Measurements from ENCODE around the gene ACTN2. TPM values are rescaled to one million over a fixed set of nuclear protein-coding genes. Genes with fewer than 3 reads are reported as not detected.

The ACTN2 gene
- total RNA-seq, 1 experiment from 2014 or later = 0.49 TPM

DNA sequence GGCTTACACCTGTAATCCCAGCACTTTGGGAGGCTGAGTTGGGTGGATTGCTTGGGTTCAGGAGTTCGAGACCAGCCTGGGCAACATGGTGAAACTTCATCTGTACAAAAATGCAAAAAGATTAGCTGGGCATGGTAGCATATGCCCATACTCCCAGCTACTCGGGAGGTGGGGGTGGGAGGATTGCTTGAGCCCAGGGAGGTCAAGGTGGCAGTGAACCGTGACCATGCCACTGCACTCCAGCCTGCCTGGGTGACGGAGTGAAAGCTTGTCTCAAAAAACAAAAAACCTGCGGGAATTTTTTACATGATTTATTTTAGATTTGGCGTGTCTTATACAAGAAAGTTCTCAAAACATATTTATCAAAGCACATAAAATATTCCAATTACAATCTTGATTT is 81.0 kb downstream of the ACTN2 start:
- H3K27ac ChIP-seq (ENCODE audit: low read length) = no peak overlapping the region
- no TSS peak for BruUV-seq (replicated peaks)
- ChIA-PET POLR2A (no interaction called here), CTCF (no interaction called here)
- in situ Hi-C loops (cut with HindIII; ENCODE audit: low pct_unique_long_range_greater_than_20kb, low sequenced_read_pairs) = no loop called here
- no peak for DNase-seq (ENCODE audit: low read depth, low spot score)
- H3K36me3 ChIP-seq (ENCODE audit: control insufficient read depth, insufficient read depth, low read length) = no peaks in the 10 kb centered on the region
- no peaks in the 10 kb centered on the region for H3K27me3 ChIP-seq (ENCODE audit: control insufficient read depth, insufficient read depth, low read length)
- no peaks in the 10 kb centered on the region; the same call in 1 of the 2 replicates for H3K4me1 ChIP-seq (ENCODE audit: control insufficient read depth, insufficient read depth, low read length)
- intact Hi-C loops (cut with micrococcal nuclease; ENCODE audit: unreplicated experiment) = loop anchor here (10.0 kb wide), 1 partner anchor 798 kb away; no protein-coding TSS in a partner anchor
- no peak overlapping the region for H3K4me3 ChIP-seq (ENCODE audit: low read depth in 2 of 2, low read length in 2 of 2)
- TF ChIP-seq, protein P1, sequence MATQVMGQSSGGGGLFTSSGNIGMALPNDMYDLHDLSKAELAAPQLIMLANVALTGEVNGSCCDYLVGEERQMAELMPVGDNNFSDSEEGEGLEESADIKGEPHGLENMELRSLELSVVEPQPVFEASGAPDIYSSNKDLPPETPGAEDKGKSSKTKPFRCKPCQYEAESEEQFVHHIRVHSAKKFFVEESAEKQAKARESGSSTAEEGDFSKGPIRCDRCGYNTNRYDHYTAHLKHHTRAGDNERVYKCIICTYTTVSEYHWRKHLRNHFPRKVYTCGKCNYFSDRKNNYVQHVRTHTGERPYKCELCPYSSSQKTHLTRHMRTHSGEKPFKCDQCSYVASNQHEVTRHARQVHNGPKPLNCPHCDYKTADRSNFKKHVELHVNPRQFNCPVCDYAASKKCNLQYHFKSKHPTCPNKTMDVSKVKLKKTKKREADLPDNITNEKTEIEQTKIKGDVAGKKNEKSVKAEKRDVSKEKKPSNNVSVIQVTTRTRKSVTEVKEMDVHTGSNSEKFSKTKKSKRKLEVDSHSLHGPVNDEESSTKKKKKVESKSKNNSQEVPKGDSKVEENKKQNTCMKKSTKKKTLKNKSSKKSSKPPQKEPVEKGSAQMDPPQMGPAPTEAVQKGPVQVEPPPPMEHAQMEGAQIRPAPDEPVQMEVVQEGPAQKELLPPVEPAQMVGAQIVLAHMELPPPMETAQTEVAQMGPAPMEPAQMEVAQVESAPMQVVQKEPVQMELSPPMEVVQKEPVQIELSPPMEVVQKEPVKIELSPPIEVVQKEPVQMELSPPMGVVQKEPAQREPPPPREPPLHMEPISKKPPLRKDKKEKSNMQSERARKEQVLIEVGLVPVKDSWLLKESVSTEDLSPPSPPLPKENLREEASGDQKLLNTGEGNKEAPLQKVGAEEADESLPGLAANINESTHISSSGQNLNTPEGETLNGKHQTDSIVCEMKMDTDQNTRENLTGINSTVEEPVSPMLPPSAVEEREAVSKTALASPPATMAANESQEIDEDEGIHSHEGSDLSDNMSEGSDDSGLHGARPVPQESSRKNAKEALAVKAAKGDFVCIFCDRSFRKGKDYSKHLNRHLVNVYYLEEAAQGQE (IDR thresholded peaks at IDR 0.05; ENCODE audit: insufficient read depth in 1 of 2, low read depth in 2 of 2, low read length in 1 of 2) = no peak
- no peak for TF ChIP-seq POLR2AphosphoS5 (IDR thresholded peaks at IDR 0.05; ENCODE audit: low read depth, low read length)
- TF ChIP-seq, protein P2, sequence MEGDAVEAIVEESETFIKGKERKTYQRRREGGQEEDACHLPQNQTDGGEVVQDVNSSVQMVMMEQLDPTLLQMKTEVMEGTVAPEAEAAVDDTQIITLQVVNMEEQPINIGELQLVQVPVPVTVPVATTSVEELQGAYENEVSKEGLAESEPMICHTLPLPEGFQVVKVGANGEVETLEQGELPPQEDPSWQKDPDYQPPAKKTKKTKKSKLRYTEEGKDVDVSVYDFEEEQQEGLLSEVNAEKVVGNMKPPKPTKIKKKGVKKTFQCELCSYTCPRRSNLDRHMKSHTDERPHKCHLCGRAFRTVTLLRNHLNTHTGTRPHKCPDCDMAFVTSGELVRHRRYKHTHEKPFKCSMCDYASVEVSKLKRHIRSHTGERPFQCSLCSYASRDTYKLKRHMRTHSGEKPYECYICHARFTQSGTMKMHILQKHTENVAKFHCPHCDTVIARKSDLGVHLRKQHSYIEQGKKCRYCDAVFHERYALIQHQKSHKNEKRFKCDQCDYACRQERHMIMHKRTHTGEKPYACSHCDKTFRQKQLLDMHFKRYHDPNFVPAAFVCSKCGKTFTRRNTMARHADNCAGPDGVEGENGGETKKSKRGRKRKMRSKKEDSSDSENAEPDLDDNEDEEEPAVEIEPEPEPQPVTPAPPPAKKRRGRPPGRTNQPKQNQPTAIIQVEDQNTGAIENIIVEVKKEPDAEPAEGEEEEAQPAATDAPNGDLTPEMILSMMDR (IDR thresholded peaks at IDR 0.05) = no peak
- no peak for TF ChIP-seq TCF7L2 (IDR thresholded peaks at IDR 0.05; ENCODE audit: low read depth, low read length)
- TF ChIP-seq SIN3A (IDR thresholded peaks at IDR 0.05; ENCODE audit: borderline replicate concordance, insufficient read depth, low read depth, low read length) = no peak
- no peak for ATAC-seq
- no peaks in the 10 kb centered on the region for H3K9me3 ChIP-seq (ENCODE audit: control insufficient read depth, insufficient read depth, low read depth, low read length)

DNA sequence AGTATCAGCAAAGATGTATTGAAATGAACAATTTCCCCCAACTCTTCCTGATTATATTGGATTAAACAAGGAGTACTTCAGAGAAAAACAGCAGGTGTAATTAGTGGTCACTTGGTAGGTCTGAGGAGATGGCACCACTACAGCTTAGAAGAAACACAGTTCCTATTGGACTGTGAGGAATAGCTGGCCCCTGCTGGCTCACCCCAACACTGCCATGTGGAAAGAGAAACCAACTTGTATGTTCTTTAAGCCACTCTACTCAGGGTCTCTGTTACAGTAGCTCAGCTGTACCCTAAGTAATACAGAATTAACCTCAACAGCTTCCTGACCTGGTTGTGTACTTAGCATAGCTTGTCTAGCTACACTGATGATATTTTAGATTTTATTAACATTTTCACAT is 82.3 kb downstream of the ACTN2 start:
- Histone ChIP-seq H3K27ac (ENCODE audit: low read length) (no peak overlapping the region), H3K27me3 (ENCODE audit: control insufficient read depth, insufficient read depth, low read length) (no peaks in the 10 kb centered on the region), H3K4me3 (ENCODE audit: low read depth in 2 of 2, low read length in 2 of 2) (no peak overlapping the region), H3K9me3 (ENCODE audit: control insufficient read depth, insufficient read depth, low read depth, low read length) (no peaks in the 10 kb centered on the region), H3K36me3 (ENCODE audit: control insufficient read depth, insufficient read depth, low read length) (no peaks in the 10 kb centered on the region), H3K4me1 (ENCODE audit: control insufficient read depth, insufficient read depth, low read length) (no peaks in the 10 kb centered on the region; the same call in 1 of the 2 replicates)
- in situ Hi-C loops (cut with HindIII; ENCODE audit: low pct_unique_long_range_greater_than_20kb, low sequenced_read_pairs) (no loop called here), intact Hi-C loops (cut with micrococcal nuclease; ENCODE audit: unreplicated experiment) (loop anchor here (10.0 kb wide), 1 partner anchor 796 kb away; no protein-coding TSS in a partner anchor)
- BruUV-seq (replicated peaks) = no TSS peak
- POLR2A ChIA-PET = no interaction called here
- no peak for DNase-seq (ENCODE audit: low read depth, low spot score)
- ATAC-seq = no peak
- CTCF ChIA-PET = interaction anchor here (0.6 to 0.9 kb wide), 2 partner anchors 9 to 114 kb away, joined by 3 read pairs; no protein-coding TSS in a partner anchor
- TF ChIP-seq, protein P2 (IDR thresholded peaks at IDR 0.05) = peak; percentile 18; the same call in 1 of the 2 replicates
- TF ChIP-seq TCF7L2 (IDR thresholded peaks at IDR 0.05; ENCODE audit: low read depth, low read length) (no peak), SIN3A (IDR thresholded peaks at IDR 0.05; ENCODE audit: borderline replicate concordance, insufficient read depth, low read depth, low read length) (no peak), POLR2AphosphoS5 (IDR thresholded peaks at IDR 0.05; ENCODE audit: low read depth, low read length) (no peak)
- TF ChIP-seq, protein P1 (IDR thresholded peaks at IDR 0.05; ENCODE audit: insufficient read depth in 1 of 2, low read depth in 2 of 2, low read length in 1 of 2) = no peak
